Activated naive CD4-positive, alpha-beta T cell treated with anti-CD3 and anti-CD28 coated beads for 36 hours (primary cell): ENCODE measurements around the gene ADD1. TPM values are rescaled to one million over a fixed set of nuclear protein-coding genes. Genes with fewer than 3 reads are reported as not detected.
"Not testable (repeated sequence)": the region's sequence is repeated elsewhere in the genome, so short reads cannot be mapped to it uniquely, and the experiment has no call there.

ENCODE experiments used
- CTCF ChIA-PET: fragments of 350-600 bp; sonication (Branson Sonifier 250); formaldehyde crosslinking; loops from one replicate; lab custom pipeline; 2021; ENCODE audit warnings: antibody characterized with exemption; lab: Charles Lee
- DNase-seq: peaks from one replicate; pipeline ENCODE4 v3.0.0-alpha.2; 2020
- H3K27ac Mint-ChIP-seq: one replicate; pipeline ENCODE4 v1.8.0; 2021; ENCODE audit warnings: mild to moderate bottlenecking, mixed read lengths
- H3K27me3 Mint-ChIP-seq: one replicate; pipeline ENCODE4 v1.8.0; 2021; ENCODE audit warnings: low read depth, mixed read lengths
- H3K36me3 Mint-ChIP-seq: one replicate; pipeline ENCODE4 v1.8.0; 2021; ENCODE audit warnings: low read depth, mixed read lengths
- H3K4me1 Mint-ChIP-seq: one replicate; pipeline ENCODE4 v1.8.0; 2021; ENCODE audit warnings: low read depth, mixed read lengths
- H3K4me3 Mint-ChIP-seq: one replicate; pipeline ENCODE4 v1.8.0; 2021; ENCODE audit warnings: mild to moderate bottlenecking, moderate library complexity, mixed read lengths
- H3K9me3 Mint-ChIP-seq: one replicate; pipeline ENCODE4 v1.8.0; 2021; ENCODE audit warnings: mixed read lengths
- intact Hi-C: fragments of 100-400 bp; cut with micrococcal nuclease; formaldehyde crosslinking; loops from one replicate; pipeline ENCODE4 v1.15.1; 2023
- total RNA-seq, 2 experiments: library from RNA; stranded (reverse); gene quantifications; one replicate each; pipeline ENCODE4 v1.2.3, GENCODE V29; 2021

ADD1 gene
- total RNA-seq, 2 experiments from 2014 or later, result 165 TPM

- Mint-ChIP-seq H3K9me3 (peaks cover 3% of the 10 kb centered on the region), H3K36me3 (peaks cover 51% of the 10 kb centered on the region), H3K4me1 (peaks cover 31% of the 10 kb centered on the region), H3K27me3 (no peaks in the 10 kb centered on the region), H3K4me3 (no peak overlapping the region), H3K27ac (peak overlapping the region; percentile 41)
- intact Hi-C loops, result no loop called here
- CTCF ChIA-PET, result no interaction called here
- no peak for DNase-seq
These were observed 72.1 kb downstream of the ADD1 start for GRCh38 chr4:2915789-2916188.

GRCh38 chr4:2916696-2917095, 73.1 kb downstream of the ADD1 start:
- H3K27me3 Mint-ChIP-seq, H3K27ac Mint-ChIP-seq, DNase-seq, H3K4me3 Mint-ChIP-seq, H3K9me3 Mint-ChIP-seq, intact Hi-C loops, CTCF ChIA-PET: not testable (repeated sequence)
- peaks cover 53% of the 10 kb centered on the region for H3K36me3 Mint-ChIP-seq
- H3K4me1 Mint-ChIP-seq, result peaks cover 37% of the 10 kb centered on the region

GRCh38 chr4:2918300-2918699, 74.7 kb downstream of the ADD1 start:
- H3K27me3 Mint-ChIP-seq, CTCF ChIA-PET: not testable (repeated sequence)

GRCh38 chr4:2918714-2919113, 75.1 kb downstream of the ADD1 start:
- CTCF ChIA-PET, H3K27ac Mint-ChIP-seq, H3K4me3 Mint-ChIP-seq, intact Hi-C loops, DNase-seq, H3K27me3 Mint-ChIP-seq, H3K9me3 Mint-ChIP-seq: not testable (repeated sequence)
- peaks cover 57% of the 10 kb centered on the region for H3K36me3 Mint-ChIP-seq
- H3K4me1 Mint-ChIP-seq, result peaks cover 56% of the 10 kb centered on the region

More at GRCh38 chr4:2918300-2918699, 74.7 kb downstream of the ADD1 start:
- H3K27ac Mint-ChIP-seq, H3K4me3 Mint-ChIP-seq, H3K9me3 Mint-ChIP-seq, intact Hi-C loops, DNase-seq: not testable (repeated sequence)
- Mint-ChIP-seq H3K4me1 (peaks cover 51% of the 10 kb centered on the region), H3K36me3 (peaks cover 55% of the 10 kb centered on the region)

- not testable (repeated sequence) for H3K9me3 Mint-ChIP-seq, H3K4me3 Mint-ChIP-seq, H3K27me3 Mint-ChIP-seq
- CTCF ChIA-PET, result interaction anchor here (0.6 kb wide), 1 partner anchor 13 kb away, joined by 3 read pairs; no protein-coding TSS in a partner anchor
- DNase-seq, result peak; percentile 38
- Mint-ChIP-seq H3K4me1 (peaks cover 46% of the 10 kb centered on the region), H3K36me3 (peaks cover 40% of the 10 kb centered on the region), H3K27ac (peak overlapping the region; percentile 72)
- intact Hi-C loops, result loop anchor here (1.0 kb wide), 1 partner anchor 33 kb away; no protein-coding TSS in a partner anchor
These were observed 78.9 kb downstream of the ADD1 start for GRCh38 chr4:2922453-2923101.

- H3K36me3 Mint-ChIP-seq, result peaks cover 37% of the 10 kb centered on the region
- CTCF ChIA-PET, result interaction anchor here (0.6 kb wide), 1 partner anchor 12 kb away, joined by 3 read pairs; no protein-coding TSS in a partner anchor
- peak overlapping the region; percentile 51 for H3K27ac Mint-ChIP-seq
- DNase-seq, result no peak
- intact Hi-C loops, result no loop called here
- H3K4me3 Mint-ChIP-seq, result no peak overlapping the region
- H3K9me3 Mint-ChIP-seq, result peaks cover 3% of the 10 kb centered on the region
- H3K4me1 Mint-ChIP-seq, result peaks cover 40% of the 10 kb centered on the region
- H3K27me3 Mint-ChIP-seq, result no peaks in the 10 kb centered on the region
These were observed 79.5 kb downstream of the ADD1 start for GRCh38 chr4:2923141-2923551.

GRCh38 chr4:2923668-2924173, 80.1 kb downstream of the ADD1 start:
- Mint-ChIP-seq H3K4me3 (no peak overlapping the region), H3K27ac (peak overlapping the region; percentile 51), H3K4me1 (peaks cover 37% of the 10 kb centered on the region), H3K27me3 (no peaks in the 10 kb centered on the region), H3K9me3 (peaks cover 3% of the 10 kb centered on the region), H3K36me3 (peaks cover 32% of the 10 kb centered on the region)
- CTCF ChIA-PET, result interaction anchor here (0.6 kb wide), 1 partner anchor 12 kb away, joined by 3 read pairs; no protein-coding TSS in a partner anchor
- intact Hi-C loops, result no loop called here
- DNase-seq, result no peak

GRCh38 chr4:2924286-2924685, 80.6 kb downstream of the ADD1 start:
- intact Hi-C loops, result no loop called here
- Mint-ChIP-seq H3K4me3 (no peak overlapping the region), H3K9me3 (peaks cover 3% of the 10 kb centered on the region), H3K27ac (peak overlapping the region; percentile 15), H3K4me1 (peaks cover 36% of the 10 kb centered on the region), H3K36me3 (peaks cover 34% of the 10 kb centered on the region), H3K27me3 (no peaks in the 10 kb centered on the region)
- no peak for DNase-seq
- CTCF ChIA-PET, result interaction anchor here (1.0 to 1.4 kb wide), 3 partner anchors 12 to 114 kb away, joined by 3 read pairs; no protein-coding TSS in a partner anchor

- intact Hi-C loops, result no loop called here
- Mint-ChIP-seq H3K27ac (peak overlapping the region; percentile 15), H3K4me1 (peaks cover 34% of the 10 kb centered on the region), H3K27me3 (no peaks in the 10 kb centered on the region), H3K9me3 (no peaks in the 10 kb centered on the region), H3K36me3 (peaks cover 28% of the 10 kb centered on the region), H3K4me3 (no peak overlapping the region)
- no peak for DNase-seq
- CTCF ChIA-PET, result interaction anchor here (1.0 to 1.4 kb wide), 3 partner anchors 11 to 113 kb away, joined by 3 read pairs; no protein-coding TSS in a partner anchor
These were observed 81.2 kb downstream of the ADD1 start for GRCh38 chr4:2924765-2925301.

GRCh38 chr4:2925496-2925895, 81.9 kb downstream of the ADD1 start:
- no peaks in the 10 kb centered on the region for H3K27me3 Mint-ChIP-seq
- peaks cover 21% of the 10 kb centered on the region for H3K36me3 Mint-ChIP-seq
- intact Hi-C loops, result no loop called here
- peaks cover 28% of the 10 kb centered on the region for H3K4me1 Mint-ChIP-seq
- H3K4me3 Mint-ChIP-seq, result no peak overlapping the region
- no peaks in the 10 kb centered on the region for H3K9me3 Mint-ChIP-seq
- peak overlapping the region; percentile 15 for H3K27ac Mint-ChIP-seq
- no peak for DNase-seq
- CTCF ChIA-PET, result interaction anchor here (1.3 to 1.4 kb wide), 2 partner anchors 10 to 28 kb away, joined by 3 read pairs; no protein-coding TSS in a partner anchor

GRCh38 chr4:2925931-2926860, 82.6 kb downstream of the ADD1 start:
- H3K36me3 Mint-ChIP-seq, result peaks cover 19% of the 10 kb centered on the region
- intact Hi-C loops, result no loop called here
- no peak overlapping the region for H3K27ac Mint-ChIP-seq
- no peak for DNase-seq
- no peak overlapping the region for H3K4me3 Mint-ChIP-seq
- H3K27me3 Mint-ChIP-seq, result no peaks in the 10 kb centered on the region
- H3K4me1 Mint-ChIP-seq, result peaks cover 24% of the 10 kb centered on the region
- CTCF ChIA-PET, result no interaction called here
- no peaks in the 10 kb centered on the region for H3K9me3 Mint-ChIP-seq
